ENCODE results near the gene MEGF8. TPM values are rescaled to one million over a fixed set of nuclear protein-coding genes. Genes with fewer than 3 reads are reported as not detected.

The MEGF8 gene
- total RNA-seq, 2 donors from 2014 or later = 9.9 to 24.1 TPM

- H3K27me3 ChIP-seq = no peaks in the 10 kb centered on the region
- WGBS, 2 donors = 91 to 92% methylated on average over 30 of the region's 30 CpGs
- no peak overlapping the region for H3K4me3 ChIP-seq
- no peak for DNase-seq
- TF ChIP-seq POLR2A (IDR thresholded peaks at IDR 0.05) = no peak
- TF ChIP-seq CTCF (IDR thresholded peaks at IDR 0.05) = no peak
- H3K9me3 ChIP-seq = no peaks in the 10 kb centered on the region
- no peak for ATAC-seq
- H3K27ac ChIP-seq = no peak overlapping the region
- H3K36me3 ChIP-seq (replicated peaks in 1 of 2; ENCODE audit: insufficient read depth in 1 of 2, low read depth in 2 of 2) = no peaks in the 10 kb centered on the region
- intact Hi-C loops (cut with DNase I) = no loop called here
- peaks cover 19% of the 10 kb centered on the region for H3K4me1 ChIP-seq
Observed at GRCh38 chr19:42407085-42407815, 81.8 kb downstream of the MEGF8 start.

DNA sequence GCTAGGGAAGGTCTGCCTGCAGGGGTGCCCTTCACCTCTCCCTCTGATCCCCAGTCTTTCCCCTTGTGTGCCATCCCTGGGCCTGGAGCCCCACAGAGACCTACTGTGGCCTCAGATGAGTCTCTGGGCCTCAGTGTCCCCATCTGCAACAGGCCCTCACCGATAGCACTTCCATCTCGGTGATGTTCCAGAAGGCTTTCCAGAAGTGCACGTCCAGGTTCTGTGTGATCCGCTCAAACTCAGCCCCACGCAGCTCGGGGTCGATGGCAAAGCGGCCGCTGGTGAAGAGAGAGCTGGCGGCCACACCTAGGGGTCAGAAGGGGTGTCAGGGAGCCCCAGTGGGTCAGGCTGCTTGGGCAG lies 82.4 kb downstream of the MEGF8 start:
- Histone ChIP-seq H3K4me1 (peaks cover 15% of the 10 kb centered on the region), H3K9me3 (no peaks in the 10 kb centered on the region), H3K36me3 (replicated peaks in 1 of 2; ENCODE audit: insufficient read depth in 1 of 2, low read depth in 2 of 2) (no peaks in the 10 kb centered on the region), H3K4me3 (no peak overlapping the region), H3K27me3 (no peaks in the 10 kb centered on the region), H3K27ac (no peak overlapping the region)
- intact Hi-C loops (cut with DNase I) = no loop called here
- DNase-seq = no peak
- TF ChIP-seq CTCF (IDR thresholded peaks at IDR 0.05) (no peak), POLR2A (IDR thresholded peaks at IDR 0.05) (no peak)
- ATAC-seq = no peak
- 97% methylated on average over 9 to 10 of the region's 10 CpGs for WGBS, 2 donors

DNA sequence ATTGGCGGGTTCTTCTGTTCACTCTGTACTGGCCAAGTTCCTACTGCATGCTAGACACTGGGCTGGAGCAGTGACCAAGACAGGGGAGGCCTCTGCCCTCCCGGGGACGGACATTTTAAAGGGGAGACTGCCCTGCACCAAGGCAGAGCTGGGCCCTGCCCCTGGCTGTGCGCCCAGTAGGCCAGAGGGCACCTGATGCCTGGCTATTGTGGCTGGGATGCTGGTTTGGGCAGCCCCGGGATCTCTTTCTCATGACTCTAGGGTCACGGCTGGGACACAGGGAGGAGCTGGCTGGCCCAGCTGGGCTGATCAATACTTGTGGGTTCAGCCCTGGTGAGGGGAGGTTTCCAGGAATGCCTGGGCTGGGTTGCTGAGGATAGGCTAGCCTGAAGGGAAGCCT lies 84.0 kb downstream of the MEGF8 start:
- no peaks in the 10 kb centered on the region for H3K36me3 ChIP-seq (replicated peaks in 1 of 2; ENCODE audit: insufficient read depth in 1 of 2, low read depth in 2 of 2)
- H3K4me3 ChIP-seq = no peak overlapping the region

GRCh38 chr19:42410371-42410770 lies 84.9 kb downstream of the MEGF8 start:
- Histone ChIP-seq H3K27me3 (no peaks in the 10 kb centered on the region), H3K4me3 (no peak overlapping the region), H3K9me3 (no peaks in the 10 kb centered on the region), H3K36me3 (replicated peaks in 1 of 2; ENCODE audit: insufficient read depth in 1 of 2, low read depth in 2 of 2) (no peaks in the 10 kb centered on the region), H3K27ac (no peak overlapping the region), H3K4me1 (peaks cover 15% of the 10 kb centered on the region)
- DNase-seq (no peak), ATAC-seq (no peak)
- intact Hi-C loops (cut with DNase I) = no loop called here
- no peak for TF ChIP-seq POLR2A (IDR thresholded peaks at IDR 0.05)
- TF ChIP-seq CTCF (IDR thresholded peaks at IDR 0.05) = no peak
- 84 to 93% methylated on average over 18 to 29 of the region's 30 CpGs for WGBS, 2 donors

More for the DNA sequence above, 84.0 kb downstream of the MEGF8 start:
- intact Hi-C loops (cut with DNase I) = no loop called here
- Histone ChIP-seq H3K9me3 (no peaks in the 10 kb centered on the region), H3K4me1 (peaks cover 15% of the 10 kb centered on the region), H3K27me3 (no peaks in the 10 kb centered on the region), H3K27ac (peak overlapping the region in 2 of 4 donors; percentile 1 to 16)
- 65 to 66% methylated on average over 3 to 6 of the region's 6 CpGs for WGBS, 2 donors
- TF ChIP-seq POLR2A (IDR thresholded peaks at IDR 0.05) (no peak), CTCF (IDR thresholded peaks at IDR 0.05) (no peak)
- DNase-seq (peak in 3 of 4 donors; percentile 46 to 57 (median 56)), ATAC-seq (peak; percentile 50)
